ENCODE measurements around the gene KLHL5. TPM values are rescaled to one million over a fixed set of nuclear protein-coding genes. Genes with fewer than 3 reads are reported as not detected.

The KLHL5 gene
- total RNA-seq, 2 experiments from 2014 or later: 36.6 to 36.7 TPM

DNA sequence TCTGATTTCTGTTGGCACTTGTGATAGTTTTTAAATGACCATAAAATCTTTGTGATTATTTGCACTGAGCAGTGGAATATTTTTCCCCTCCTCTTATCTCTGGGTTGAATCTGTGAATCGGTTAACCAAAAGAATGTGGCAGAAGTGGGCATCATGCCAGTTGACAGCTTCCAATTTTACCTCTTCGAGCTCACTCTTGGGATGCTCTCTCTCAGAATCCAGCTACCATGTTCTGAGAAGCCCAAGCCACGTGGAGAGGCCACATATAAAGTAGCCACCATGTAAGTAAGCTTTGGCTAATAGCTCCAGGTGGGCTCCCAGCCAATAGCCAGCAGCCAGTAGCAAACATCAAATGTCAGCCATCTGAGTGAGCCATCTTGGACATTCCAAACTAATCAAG is 107.4 kb downstream of the KLHL5 start:
- Mint-ChIP-seq H3K27me3 (peaks cover 6% of the 10 kb centered on the region), H3K9me3 (peaks cover 5% of the 10 kb centered on the region), H3K4me1 (peaks cover 2% of the 10 kb centered on the region), H3K27ac (no peak overlapping the region), H3K36me3 (ENCODE audit: low read depth) (no peaks in the 10 kb centered on the region), H3K4me3 (no peak overlapping the region)
- ChIA-PET CTCF (interaction anchor here (0.6 kb wide), 1 partner anchor 307 kb away, joined by 4 read pairs; no protein-coding TSS in a partner anchor), POLR2A (no interaction called here)
- no peak for DNase-seq

DNA sequence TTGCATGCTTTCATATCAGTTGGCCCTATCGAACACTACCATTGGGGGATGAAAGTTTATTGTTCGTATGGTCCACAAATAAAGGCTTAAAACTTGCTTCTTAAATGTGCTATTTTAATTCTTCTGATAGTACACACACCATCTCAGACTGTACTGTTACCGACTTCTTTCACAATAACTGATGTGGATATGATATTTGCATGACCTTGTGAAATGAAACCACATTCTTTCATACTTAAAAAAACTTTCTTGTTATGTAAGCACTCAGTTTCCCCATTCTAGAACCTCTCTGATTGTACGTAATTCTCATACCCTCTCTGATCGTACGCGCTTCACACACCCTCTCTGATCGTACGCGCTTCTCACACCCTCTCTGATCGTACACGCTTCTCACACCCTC is 108.3 kb downstream of the KLHL5 start:
- POLR2A ChIA-PET: no interaction called here
- Mint-ChIP-seq H3K4me1 (peaks cover 2% of the 10 kb centered on the region), H3K27ac (no peak overlapping the region), H3K4me3 (no peak overlapping the region), H3K36me3 (ENCODE audit: low read depth) (no peaks in the 10 kb centered on the region), H3K9me3 (peaks cover 5% of the 10 kb centered on the region), H3K27me3 (peaks cover 12% of the 10 kb centered on the region)
- CTCF ChIA-PET: no interaction called here
- no peak for DNase-seq

Other genes with a start within 250 kb of the KLHL5 start
- gene TLR6, start 205.4 kb upstream of the KLHL5 start, total RNA-seq: 1 to 10 TPM; 3.9 to 5.4 TPM
- gene FAM114A1, start 194.4 kb upstream of the KLHL5 start, total RNA-seq: under 1 TPM; 0.18 to 0.33 TPM
- gene TMEM156, start 29.8 kb upstream of the KLHL5 start, total RNA-seq: 10 to 100 TPM; 27.6 to 28.2 TPM
- 10 to 100 TPM in 1 of 2 experiments, 1 to 10 TPM in 1; 9.9 to 12.1 TPM for gene WDR19, start 120.3 kb downstream of the KLHL5 start, total RNA-seq

Measured in activated CD4-positive, alpha-beta memory T cell treated with anti-CD3 and anti-CD28 coated beads, Interleukin-2, amount 10 ng/mL, durations not matched to agents 7 days and 5 days (primary cell).